Adrenal gland (tissue), 12 donors: Measurements from ENCODE around the gene FBXO41. TPM values are rescaled to one million over a fixed set of nuclear protein-coding genes. Genes with fewer than 3 reads are reported as not detected.

Source experiments
- DNase-seq, 7 donors: peaks; one replicate each; pipeline ENCODE4 v3.0.0-alpha.2; 2019 to 2020
- H3K27ac ChIP-seq, 5 donors: fragments of 200-600 bp; sonication (generic) in 4 of 5; 1 replicate in 3 of 5; 2 replicates in 2 of 5; pipeline versions ENCODE4 v1.5.1 to v1.8.0; 2016 to 2020; ENCODE audit warnings: mild to moderate bottlenecking in 1 of 5
- H3K27me3 ChIP-seq: fragments of 200-600 bp; 2 replicates; pipeline ENCODE4 v1.8.0; 2021
- H3K36me3 ChIP-seq, 2 donors: fragments of 200-600 bp; replicated peaks in 1 of 2; 1 replicate in 1 of 2; 2 replicates in 1 of 2; pipeline versions ENCODE4 v1.5.1 to v1.8.0; 2018 to 2022
- H3K4me1 ChIP-seq, 2 donors: fragments of 200-600 bp; replicated peaks in 1 of 2; 1 replicate in 1 of 2; 2 replicates in 1 of 2; pipeline versions ENCODE4 v1.5.1 to v1.8.0; 2018 to 2021
- H3K4me3 ChIP-seq, 4 donors: fragments of 200-600 bp; sonication (generic) in 3 of 4; one replicate each; pipeline ENCODE4 v1.5.1; 2016 to 2018
- H3K9me3 ChIP-seq, 3 donors: fragments of 200-600 bp; sonication (generic) in 1 of 3; replicated peaks in 1 of 3; 1 replicate in 2 of 3; 2 replicates in 1 of 3; pipeline versions ENCODE4 v1.5.1 to v1.8.0; 2016 to 2021
- CTCF ChIP-seq, 6 experiments: fragments of 450-650 bp in 4 of 6; fragments of 200-600 bp in 2 of 6; sonication (generic) in 1 of 6; IDR thresholded peaks; 1 replicate in 5 of 6; 2 replicates in 1 of 6; pipeline versions ENCODE4 v1.5.1 to v1.8.0; 2016 to 2021; ENCODE audit warnings: antibody characterized with exemption in 6 of 6, mild to moderate bottlenecking in 2 of 6, moderate library complexity in 1 of 6
- POLR2A ChIP-seq, 2 donors: fragments of 450-650 bp; IDR thresholded peaks; one replicate each; pipeline ENCODE4 v1.6.1; 2017; ENCODE audit warnings: antibody characterized with exemption in 2 of 2, mild to moderate bottlenecking in 2 of 2, moderate library complexity in 1 of 2
- WGBS, 4 donors: extraction: QIAGEN DNeasy Blood & Tissue Kit in 2 of 4; methylation state at CpG; one replicate each; pipeline versions ENCODE4 v1.1.5 to v1.1.7; 2013 to 2017; 5-methylcytosine and 5-hydroxymethylcytosine counted together
- intact Hi-C, 2 donors: fragments of 100-400 bp; cut with DNase I; formaldehyde crosslinking; loops; one replicate each; pipeline versions ENCODE4 v1.14.1 to v1.15.0; 2022 to 2023
- polyA plus RNA-seq, 3 donors: library from polyadenylated mRNA; stranded (reverse); fragments of 200-250 nt in 2 of 3; fragments of 350-450 nt in 1 of 3; fragmentation: Illumina TruSeq in 1 of 3; extraction: RNeasy Lipid Tissue Mini Kit (QIAGEN cat#74804) in 1 of 3; gene quantifications; one replicate each; pipeline ENCODE4 v1.2.3, GENCODE V29; 2013 to 2014
- total RNA-seq, 9 donors: library from RNA; depleted of rRNA in 4 of 9; stranded (reverse); fragments of >200 nt in 4 of 9; fragments of 120-200 nt in 1 of 9; fragmentation: NEBNext Ultra II Directional in 1 of 9; extraction: Animal tissue kit (Norgen Biotek cat#: 25700) in 1 of 9; gene quantifications; one replicate each; pipeline versions ENCODE4 v1.1.0 to v1.2.4, GENCODE V29; 2013 to 2023
- donor health status: healthy with polysubstance abuse.
- donor health status: Bipolar disorder and iron deficiency.
- donor health status: DM: yes; HTN: yes; CAD: no.
- donor health status: DM: no; HTN: no; CAD: no.
- donor health status: DM: no; HTN: no; CAD: no.
- donor health status: DM: yes; HTN: yes; CAD: no.

Gene FBXO41
- total and polyA plus RNA-seq, 12 donors = 1.8 to 12.0 (median 5.5) TPM

DNA sequence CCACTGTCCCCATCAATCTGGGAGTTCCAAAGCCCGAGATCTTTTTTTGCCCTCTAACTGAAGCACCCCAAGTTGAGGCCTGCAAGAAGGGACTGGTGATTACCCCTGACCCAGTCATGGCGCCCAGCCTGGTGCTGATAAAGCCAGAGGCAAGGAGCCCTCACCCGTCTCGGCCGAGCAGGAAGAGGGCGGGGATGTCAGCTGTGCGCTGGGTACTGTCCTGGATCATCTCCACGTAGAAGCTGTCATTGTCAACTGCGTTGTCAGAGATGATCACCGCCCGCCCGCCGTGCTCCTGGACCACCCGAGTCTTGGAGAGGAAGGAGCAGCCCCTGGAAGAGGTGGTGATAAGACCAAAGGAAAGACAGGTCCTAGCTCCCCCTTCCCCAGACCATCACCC lies 55.6 kb downstream of the FBXO41 start:
- Histone ChIP-seq H3K9me3 (no peaks in the 10 kb centered on the region), H3K4me1 (peaks cover 5 to 7% of the 10 kb centered on the region in 2 donors), H3K36me3 (peaks cover 0 to 31% of the 10 kb centered on the region in 2 donors), H3K4me3 (no peak overlapping the region), H3K27me3 (no peaks in the 10 kb centered on the region), H3K27ac (no peak overlapping the region)
- TF ChIP-seq POLR2A (IDR thresholded peaks at IDR 0.05) (no peak), CTCF (IDR thresholded peaks at IDR 0.05) (no peak)
- 87 to 95% (median 91%) methylated on average over 10 to 14 of the region's 14 CpGs for WGBS, 4 donors
- intact Hi-C loops = no loop called here
- DNase-seq = no peak

- WGBS, 4 donors = 85 to 94% (median 92%) methylated on average over 3 of the region's 3 CpGs
- H3K36me3 ChIP-seq = peaks cover 0 to 40% of the 10 kb centered on the region in 2 donors
- TF ChIP-seq CTCF (IDR thresholded peaks at IDR 0.05) = no peak
- TF ChIP-seq POLR2A (IDR thresholded peaks at IDR 0.05) = no peak
- no peak overlapping the region for H3K27ac ChIP-seq
- intact Hi-C loops = no loop called here
- no peaks in the 10 kb centered on the region for H3K27me3 ChIP-seq
- H3K4me3 ChIP-seq = no peak overlapping the region
- no peaks in the 10 kb centered on the region for H3K9me3 ChIP-seq
- no peak for DNase-seq
- no peaks in the 10 kb centered on the region for H3K4me1 ChIP-seq
Observed at GRCh38 chr2:73227086-73227485, 57.2 kb downstream of the FBXO41 start.

- Histone ChIP-seq H3K36me3 (peaks cover 0 to 46% of the 10 kb centered on the region in 2 donors), H3K4me3 (no peak overlapping the region), H3K4me1 (no peaks in the 10 kb centered on the region), H3K27me3 (no peaks in the 10 kb centered on the region), H3K27ac (no peak overlapping the region), H3K9me3 (no peaks in the 10 kb centered on the region)
- TF ChIP-seq POLR2A (IDR thresholded peaks at IDR 0.05) (no peak), CTCF (IDR thresholded peaks at IDR 0.05) (no peak)
- 77 to 87% (median 81%) methylated on average over 8 to 9 of the region's 9 CpGs for WGBS, 4 donors
- DNase-seq = no peak
- intact Hi-C loops = no loop called here
Observed at GRCh38 chr2:73225513-73226360, 58.5 kb downstream of the FBXO41 start.

GRCh38 chr2:73223821-73224220 lies 60.5 kb downstream of the FBXO41 start:
- no peak for TF ChIP-seq CTCF (IDR thresholded peaks at IDR 0.05)
- no peak for TF ChIP-seq POLR2A (IDR thresholded peaks at IDR 0.05)

More at GRCh38 chr2:73223821-73224220, 60.5 kb downstream of the FBXO41 start:
- WGBS, 4 donors = 62 to 66% (median 65%) methylated on average over 4 of the region's 4 CpGs
- Histone ChIP-seq H3K27ac (peak overlapping the region in 1 of 5 donors; percentile 21), H3K4me1 (no peaks in the 10 kb centered on the region), H3K9me3 (no peaks in the 10 kb centered on the region), H3K4me3 (no peak overlapping the region), H3K27me3 (no peaks in the 10 kb centered on the region), H3K36me3 (peaks cover 0 to 43% of the 10 kb centered on the region in 2 donors)
- peak in 4 of 7 donors; percentile 52 to 62 (median 60) for DNase-seq
- intact Hi-C loops = no loop called here
